ENCODE measurements around the gene PTP4A1. TPM values are rescaled to one million over a fixed set of nuclear protein-coding genes. Genes with fewer than 3 reads are reported as not detected.

Gene PTP4A1
- total RNA-seq, 1 donor from 2014 or later, result 143 TPM

- H3K4me1 ChIP-seq (ENCODE audit: insufficient read depth, low read length), result no peaks in the 10 kb centered on the region
- no peaks in the 10 kb centered on the region for H3K79me2 ChIP-seq (ENCODE audit: insufficient read depth, low read length)
- H3K9me3 ChIP-seq (ENCODE audit: insufficient read depth, low read depth, low read length), result no peaks in the 10 kb centered on the region
- DNase-seq (ENCODE audit: low read depth) (no peak), FAIRE-seq (no peak)
- H4K20me1 ChIP-seq (ENCODE audit: insufficient read depth, low read length), result no peaks in the 10 kb centered on the region
- H3K9me3 Mint-ChIP-seq (ENCODE audit: unreplicated experiment), result peaks cover under 1% of the 10 kb centered on the region
- H3K27me3 ChIP-seq (ENCODE audit: insufficient read depth, low read length), result no peaks in the 10 kb centered on the region
- H3K4me3 Mint-ChIP-seq (ENCODE audit: unreplicated experiment), result no peak overlapping the region
- H3K36me3 ChIP-seq (ENCODE audit: insufficient read depth, low read length), result no peaks in the 10 kb centered on the region
- H3K27ac Mint-ChIP-seq (ENCODE audit: unreplicated experiment), result no peak overlapping the region
- H2AFZ ChIP-seq (ENCODE audit: low read depth, low read length), result no peak overlapping the region
- peaks cover 31% of the 10 kb centered on the region for H3K4me1 Mint-ChIP-seq (ENCODE audit: low read depth, unreplicated experiment)
- no peak overlapping the region for H3K4me3 ChIP-seq (ENCODE audit: insufficient read depth, low read depth, low read length)
- H3K36me3 Mint-ChIP-seq (ENCODE audit: low read depth, unreplicated experiment), result no peaks in the 10 kb centered on the region
- H3K4me2 ChIP-seq (ENCODE audit: low read length), result no peak overlapping the region
- TF ChIP-seq CTCF (IDR thresholded peaks at IDR 0.05; ENCODE audit: insufficient read depth, low read depth, low read length), result no peak
- TF ChIP-seq EZH2 (IDR thresholded peaks at IDR 0.05; ENCODE audit: insufficient read depth, low read length), result no peak
- no peaks in the 10 kb centered on the region for H3K27me3 Mint-ChIP-seq (ENCODE audit: low read depth, unreplicated experiment)
- H3K27ac ChIP-seq (ENCODE audit: low read depth, low read length), result no peak overlapping the region
- H3K9ac ChIP-seq (ENCODE audit: low read length), result no peak overlapping the region
Measured at GRCh38 chr6:63563235-63563634, 9.0 kb upstream of the PTP4A1 start.

GRCh38 chr6:63565058-63565726 is 7.1 kb upstream of the PTP4A1 start:
- DNase-seq (ENCODE audit: low read depth), result no peak
- no peaks in the 10 kb centered on the region for H4K20me1 ChIP-seq (ENCODE audit: insufficient read depth, low read length)
- no peaks in the 10 kb centered on the region for H3K27me3 Mint-ChIP-seq (ENCODE audit: low read depth, unreplicated experiment)
- H3K9ac ChIP-seq (ENCODE audit: low read length), result no peak overlapping the region
- TF ChIP-seq CTCF (IDR thresholded peaks at IDR 0.05; ENCODE audit: insufficient read depth, low read depth, low read length) (no peak), EZH2 (IDR thresholded peaks at IDR 0.05; ENCODE audit: insufficient read depth, low read length) (no peak)
- no peaks in the 10 kb centered on the region for H3K9me3 ChIP-seq (ENCODE audit: insufficient read depth, low read depth, low read length)
- H3K27ac ChIP-seq (ENCODE audit: low read depth, low read length), result no peak overlapping the region
- H3K36me3 ChIP-seq (ENCODE audit: insufficient read depth, low read length), result no peaks in the 10 kb centered on the region
- H3K4me1 ChIP-seq (ENCODE audit: insufficient read depth, low read length), result no peaks in the 10 kb centered on the region
- H3K4me3 Mint-ChIP-seq (ENCODE audit: unreplicated experiment), result peak overlapping the region; percentile 2
- peak overlapping the region; percentile 66 for H3K27ac Mint-ChIP-seq (ENCODE audit: unreplicated experiment)
- H2AFZ ChIP-seq (ENCODE audit: low read depth, low read length), result no peak overlapping the region
- no peaks in the 10 kb centered on the region for H3K27me3 ChIP-seq (ENCODE audit: insufficient read depth, low read length)
- no peaks in the 10 kb centered on the region for H3K36me3 Mint-ChIP-seq (ENCODE audit: low read depth, unreplicated experiment)
- no peak overlapping the region for H3K4me3 ChIP-seq (ENCODE audit: insufficient read depth, low read depth, low read length)
- H3K4me2 ChIP-seq (ENCODE audit: low read length), result no peak overlapping the region
- FAIRE-seq, result no peak
- no peaks in the 10 kb centered on the region for H3K9me3 Mint-ChIP-seq (ENCODE audit: unreplicated experiment)
- H3K4me1 Mint-ChIP-seq (ENCODE audit: low read depth, unreplicated experiment), result peaks cover 31% of the 10 kb centered on the region
- H3K79me2 ChIP-seq (ENCODE audit: insufficient read depth, low read length), result no peaks in the 10 kb centered on the region
